ENCODE measurements around the gene RRAD.
A peak's percentile ranks its signal among the peaks of the same experiment; 100 is the strongest.

RRAD gene

GRCh38 chr16:66934138-66934838 lies 9.0 kb upstream of the RRAD start, which contains the start of gene CIAO2B:
Gene CIAO2B, minus strand, starts transcription at chr16:66934402. Its CDS starts 38 bp downstream, at chr16:66934364.
- peak; percentile 81 for DNase-seq (ENCODE audit: low read depth)

- peak; percentile 30 for DNase-seq (ENCODE audit: low read depth)
These were observed 8.4 kb upstream of the RRAD start for GRCh38 chr16:66933776-66934137.

DNA sequence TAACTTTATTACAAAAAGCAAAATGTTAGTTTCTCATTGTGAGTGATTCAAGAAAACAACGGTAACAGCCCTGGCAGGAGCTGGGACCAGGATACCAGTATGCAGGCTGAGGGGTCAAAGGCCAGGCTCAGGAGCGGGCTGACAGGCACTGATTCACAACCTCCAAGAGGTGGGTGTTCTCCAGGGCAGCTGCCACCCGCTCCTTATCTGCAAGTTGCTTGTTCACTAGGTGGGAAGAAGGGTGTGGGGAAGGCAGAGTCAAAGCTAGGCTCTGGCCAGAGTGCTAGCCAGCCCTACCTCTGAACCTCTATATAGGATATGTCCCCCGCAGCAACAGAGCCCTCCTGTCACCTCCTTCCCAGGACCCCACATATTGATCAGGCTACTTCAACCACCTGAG lies 6.7 kb upstream of the RRAD start:
- no peak for DNase-seq (ENCODE audit: low read depth)

GRCh38 chr16:66931665-66932064 lies 6.3 kb upstream of the RRAD start:
- DNase-seq (ENCODE audit: low read depth) = no peak

- DNase-seq (ENCODE audit: low read depth) = no peak
These were observed 4.9 kb upstream of the RRAD start for GRCh38 chr16:66930189-66930588.

- DNase-seq (ENCODE audit: low read depth) = no peak
These were observed 3.5 kb upstream of the RRAD start for GRCh38 chr16:66928702-66929388.

DNA sequence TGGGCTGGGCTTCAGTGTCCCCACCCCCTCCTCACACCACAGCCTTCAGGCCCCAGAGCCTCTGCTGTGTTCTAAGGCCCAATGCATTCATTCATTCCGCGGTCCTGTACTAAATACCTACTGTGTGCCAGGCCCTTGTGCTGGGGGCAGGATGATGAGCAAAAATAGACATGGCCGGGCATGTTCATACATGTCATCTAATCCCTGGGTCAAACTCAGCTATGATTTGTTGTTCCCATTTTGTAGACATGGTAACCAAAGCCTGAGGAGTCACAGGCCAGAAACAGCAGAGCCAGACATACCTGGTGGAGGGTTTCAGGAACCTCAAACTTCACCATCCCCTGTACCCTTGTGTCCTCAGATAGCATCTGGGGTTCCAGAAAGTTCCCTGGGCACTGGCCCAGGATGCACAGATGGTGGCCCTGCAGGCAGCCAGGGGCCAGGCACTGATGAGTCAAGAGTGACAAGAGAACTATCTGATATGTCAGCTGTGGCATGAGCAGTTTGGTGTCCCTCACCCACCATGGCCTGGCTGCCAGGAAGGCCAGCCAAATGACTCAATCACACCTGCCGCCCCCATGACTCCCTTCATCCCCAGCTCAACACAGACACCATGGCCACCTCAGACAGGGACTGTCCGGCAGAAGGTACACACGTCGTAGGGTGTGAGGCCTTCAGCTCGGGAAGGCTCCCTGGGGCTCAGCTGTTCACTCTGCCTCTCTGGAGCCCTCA lies 2.7 kb upstream of the RRAD start:
- no peak for DNase-seq (ENCODE audit: low read depth)

DNA sequence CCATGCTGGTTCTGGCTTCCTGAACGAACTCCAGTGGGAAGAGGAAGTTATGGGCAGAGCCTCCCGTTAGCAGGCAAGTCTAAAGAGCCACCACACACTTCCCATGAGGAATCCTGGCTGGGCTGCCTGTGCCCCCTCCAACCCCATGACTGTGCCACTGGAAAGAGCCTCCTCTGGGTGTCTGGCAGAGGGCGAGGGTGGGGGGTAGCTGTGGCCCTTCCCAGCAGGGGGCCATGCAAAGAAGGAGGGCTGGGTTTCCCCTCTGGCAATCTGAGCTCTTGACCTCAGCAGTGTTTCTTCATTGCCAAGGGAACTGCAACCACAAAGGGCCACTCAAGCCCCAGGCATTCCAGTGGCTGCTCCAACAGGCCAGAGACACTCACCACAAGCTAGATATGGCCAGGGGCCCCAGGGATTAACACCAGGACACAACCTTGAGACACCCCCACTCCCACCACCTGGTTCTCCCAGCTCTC lies 1.7 kb upstream of the RRAD start:
- DNase-seq (ENCODE audit: low read depth) = no peak

GRCh38 chr16:66926171-66926947 lies 1.0 kb upstream of the RRAD start:
- DNase-seq (ENCODE audit: low read depth) = no peak

DNA sequence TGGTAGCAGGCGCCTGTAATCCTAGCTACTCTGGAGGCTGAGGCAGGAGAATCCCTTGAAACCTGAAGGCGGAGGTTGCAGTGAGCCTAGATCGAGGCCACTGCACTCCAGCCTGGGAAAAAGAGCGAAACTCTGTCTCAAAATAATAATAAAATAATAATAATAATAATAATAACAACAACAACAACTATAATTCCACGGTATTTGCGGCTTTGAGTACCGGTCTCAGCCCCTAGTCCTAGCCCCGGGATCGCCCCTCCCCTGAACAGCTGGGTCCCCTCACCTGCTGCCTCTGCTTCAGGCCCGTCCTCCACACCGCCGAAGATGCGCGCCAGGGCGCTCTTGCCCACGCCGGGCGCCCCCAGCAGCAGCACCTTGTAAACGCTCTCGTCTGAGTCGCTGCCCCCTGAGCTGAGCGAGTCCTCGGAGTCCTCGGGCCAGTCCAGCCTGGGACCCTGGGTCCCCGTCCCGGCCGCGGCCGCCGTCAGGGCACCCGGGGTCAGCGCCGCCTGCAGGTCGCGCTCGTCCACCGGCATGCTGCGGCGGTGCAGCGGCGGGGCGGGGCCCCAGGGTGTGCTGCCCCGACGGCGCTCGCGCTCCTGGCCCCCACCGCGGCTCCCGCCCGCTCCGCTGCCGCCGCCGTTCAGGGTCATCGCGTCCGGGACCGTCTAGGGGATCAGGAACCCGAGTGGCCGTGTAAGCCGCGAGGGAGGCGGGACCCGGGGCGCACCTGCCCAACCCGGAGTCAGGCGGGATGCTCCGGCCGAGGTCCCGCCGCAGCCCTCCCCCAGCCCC lies 611 bp downstream of the RRAD start:
- DNase-seq (ENCODE audit: low read depth) = no peak

- no peak for DNase-seq (ENCODE audit: low read depth)
These were observed 1.5 kb downstream of the RRAD start for GRCh38 chr16:66923866-66924265.

DNA sequence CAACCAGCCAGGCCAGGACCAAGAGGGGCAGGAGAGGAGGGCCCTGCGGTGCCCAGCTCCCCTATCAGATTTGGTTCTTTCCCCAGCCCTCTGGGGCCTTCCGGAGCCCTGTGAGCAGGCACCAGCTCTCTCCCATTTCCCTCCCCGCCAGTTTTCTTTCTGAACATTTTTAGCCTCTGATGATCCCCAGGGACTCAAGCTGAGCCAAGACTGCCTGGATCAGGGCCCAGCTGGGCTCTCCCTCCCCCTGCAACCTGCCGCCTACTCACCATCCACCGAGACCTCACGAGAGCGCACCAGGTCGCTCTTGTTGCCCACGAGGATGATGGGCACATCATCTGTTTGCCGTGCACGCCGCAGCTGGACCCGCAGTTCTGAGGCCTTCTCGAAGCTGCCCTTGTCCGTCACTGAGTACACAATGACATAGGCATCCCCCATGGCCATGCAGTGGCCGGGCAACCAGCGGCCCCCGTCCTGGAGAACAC lies 2.0 kb downstream of the RRAD start:
- no peak for DNase-seq (ENCODE audit: low read depth)

DNA sequence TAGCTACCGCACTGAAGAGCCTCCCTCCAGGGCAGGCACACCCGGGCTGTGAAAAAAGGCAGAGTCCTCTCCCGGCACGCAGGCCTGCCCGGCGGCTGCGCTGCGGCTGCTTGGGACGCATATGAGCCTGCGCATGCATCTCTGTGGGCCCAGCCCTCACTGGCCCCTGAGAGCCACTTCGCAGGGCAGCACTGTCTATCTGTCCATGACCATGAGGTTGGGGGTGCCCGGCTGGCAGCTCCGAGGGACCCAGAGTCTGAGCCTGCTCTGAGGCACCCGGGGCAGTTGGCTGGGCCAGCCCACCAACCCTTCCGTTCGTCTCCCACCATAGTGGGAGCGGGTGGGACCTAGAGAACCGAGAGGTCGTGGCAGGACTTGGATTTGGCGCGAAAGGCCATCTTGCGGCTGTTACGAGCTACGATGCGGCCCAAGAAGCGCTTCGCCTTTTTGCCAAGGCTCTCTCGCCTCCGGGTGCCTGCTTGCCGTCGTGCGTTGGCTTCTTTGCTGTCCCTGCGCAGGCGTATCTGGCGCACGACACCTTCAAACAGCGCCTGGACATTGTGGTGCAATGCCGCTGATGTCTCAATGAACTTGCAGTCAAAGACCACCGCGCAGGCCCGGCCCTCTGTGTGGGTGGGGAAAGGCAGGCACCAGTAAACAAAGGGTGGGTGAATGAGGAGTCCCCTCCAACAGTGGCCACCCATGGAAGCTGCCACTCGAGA lies 3.4 kb downstream of the RRAD start:
- no peak for DNase-seq (ENCODE audit: low read depth)

- no peak for DNase-seq (ENCODE audit: low read depth)
These were observed 4.2 kb downstream of the RRAD start for GRCh38 chr16:66920924-66921680.

GRCh38 chr16:66920299-66920590 lies 5.1 kb downstream of the RRAD start:
- no peak for DNase-seq (ENCODE audit: low read depth)

DNA sequence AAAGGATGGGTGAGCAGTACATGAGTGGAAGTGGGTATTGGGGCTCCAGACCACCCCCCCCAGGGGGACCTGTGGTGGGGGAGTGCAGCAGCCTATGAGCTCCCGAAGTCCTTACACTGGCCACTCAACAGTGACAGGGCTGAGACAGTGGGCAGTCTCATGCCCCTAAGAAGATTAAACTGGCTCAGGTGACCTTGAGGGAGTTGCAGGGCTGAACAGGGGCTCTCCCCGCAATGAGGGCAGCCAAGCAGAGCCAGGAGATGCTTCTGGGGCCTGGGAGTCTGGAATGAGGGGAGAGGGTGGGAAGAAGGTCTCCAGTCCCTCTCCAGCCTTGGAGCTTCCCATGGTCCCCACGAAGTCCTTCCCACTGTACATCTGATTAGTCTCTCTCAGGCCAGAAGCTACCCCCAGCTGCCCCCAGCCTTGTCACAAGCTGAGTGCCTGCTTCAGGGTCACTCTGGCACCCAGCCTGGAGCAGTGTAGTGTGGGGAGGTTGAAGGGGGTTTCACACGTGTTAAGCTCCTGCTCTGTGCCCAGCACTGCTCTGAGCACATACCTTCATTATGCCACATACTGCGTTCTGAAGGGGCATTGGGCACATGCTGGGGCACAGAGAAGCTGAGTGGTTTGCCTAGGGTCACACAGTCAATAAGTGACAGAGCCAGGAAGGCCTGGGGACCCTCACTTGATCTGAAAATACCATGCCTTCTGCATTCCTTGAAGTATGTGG lies 5.6 kb downstream of the RRAD start:
- DNase-seq (ENCODE audit: low read depth) = no peak

DNA sequence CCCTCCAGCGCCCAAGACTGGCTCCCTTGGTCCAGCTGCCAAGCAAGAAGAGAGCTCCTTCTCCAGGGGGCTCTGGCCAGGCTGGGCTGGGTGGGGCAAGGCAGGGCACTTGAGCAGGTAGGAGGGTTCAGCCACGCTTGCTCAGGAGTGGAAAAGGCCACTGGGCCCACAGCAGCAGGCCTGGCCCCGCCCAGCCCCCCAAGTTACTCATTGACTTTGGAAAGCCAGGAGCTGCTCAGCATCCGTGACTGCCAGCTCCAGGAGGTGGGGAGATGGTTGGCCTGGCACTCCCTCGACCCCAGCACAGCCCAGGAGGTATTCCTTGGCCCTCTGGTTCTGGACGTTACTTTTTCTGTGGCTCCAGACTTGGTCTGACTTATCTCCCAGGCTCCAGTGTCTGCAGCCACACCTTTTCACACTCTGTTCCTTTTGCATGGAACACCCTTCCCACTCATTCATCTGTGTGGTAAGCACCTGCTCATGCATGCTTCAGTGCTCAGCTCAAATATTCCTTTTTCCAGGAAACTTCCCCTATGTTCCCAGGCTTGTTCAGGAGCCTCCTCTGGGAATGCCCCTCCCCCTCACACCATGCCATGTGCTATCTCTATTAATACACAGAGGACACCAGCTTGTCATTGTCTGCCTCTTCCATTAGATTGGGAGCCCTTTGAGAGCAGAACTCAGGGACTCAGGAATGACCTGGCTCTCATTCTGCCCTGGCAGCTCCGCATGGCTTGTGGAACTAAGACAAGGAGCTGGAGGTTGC lies 6.3 kb downstream of the RRAD start, which contains the start of gene CDH16:
TSS of gene CDH16 (minus strand) at position 83 of the 766 bp plus-strand sequence. CDS start 820 bp downstream, outside the sequence.
- DNase-seq (ENCODE audit: low read depth) = no peak

DNA sequence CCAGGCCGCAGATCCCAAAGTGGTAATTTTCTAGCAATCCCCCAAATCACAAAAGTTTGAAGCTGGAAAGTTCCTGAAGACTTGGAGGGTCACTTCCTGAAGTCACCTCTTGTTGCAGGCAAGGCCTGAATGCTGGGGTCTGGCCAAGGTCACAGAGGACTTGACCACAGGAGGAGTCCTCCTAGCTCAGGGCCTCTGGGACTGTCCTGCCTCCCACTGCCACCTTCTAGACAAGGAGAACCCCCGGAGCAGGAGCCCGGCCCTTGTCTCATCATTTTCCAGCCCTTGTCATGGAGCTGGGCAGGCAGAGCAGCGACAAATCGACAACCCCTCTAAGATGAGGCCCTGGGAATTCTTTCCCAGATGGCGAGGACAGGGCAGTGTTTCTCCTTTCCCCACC lies 7.0 kb downstream of the RRAD start:
- DNase-seq (ENCODE audit: low read depth) = no peak

Measured in stimulated activated CD8-positive, alpha-beta memory T cell treated with anti-CD3 and anti-CD28 coated beads, Interleukin-12 subunit alpha, Interleukin-12 subunit beta, amount 100 ng/mL, for 1 hour (primary cell).